ENCODE measurements around the gene SOD1. TPM values are rescaled to one million over a fixed set of nuclear protein-coding genes. Genes with fewer than 3 reads are reported as not detected.

Gene SOD1
- total and polyA plus RNA-seq, 7 donors, result 169 to 648 (median 279) TPM

GRCh38 chr21:31675318-31675717, 15.8 kb downstream of the SOD1 start:
- Histone ChIP-seq H3K27me3 (no peaks in the 10 kb centered on the region), H3K36me3 (peaks cover 0 to 33% (median 9%) of the 10 kb centered on the region in 4 donors), H3K9me3 (no peaks in the 10 kb centered on the region), H3K4me3 (no peak overlapping the region), H3K27ac (no peak overlapping the region), H3K4me1 (peaks cover 0 to 1% (median 0%) of the 10 kb centered on the region in 4 donors)
- 92 to 94% methylated on average over 7 of the region's 7 CpGs for WGBS, 2 donors
- no peak for DNase-seq
- intact Hi-C loops (cut with DNase I), result no loop called here
- TF ChIP-seq POLR2AphosphoS5 (IDR thresholded peaks at IDR 0.05) (no peak), POLR2A (IDR thresholded peaks at IDR 0.05) (no peak), EP300 (IDR thresholded peaks at IDR 0.05) (no peak)
- TF ChIP-seq, protein P1, sequence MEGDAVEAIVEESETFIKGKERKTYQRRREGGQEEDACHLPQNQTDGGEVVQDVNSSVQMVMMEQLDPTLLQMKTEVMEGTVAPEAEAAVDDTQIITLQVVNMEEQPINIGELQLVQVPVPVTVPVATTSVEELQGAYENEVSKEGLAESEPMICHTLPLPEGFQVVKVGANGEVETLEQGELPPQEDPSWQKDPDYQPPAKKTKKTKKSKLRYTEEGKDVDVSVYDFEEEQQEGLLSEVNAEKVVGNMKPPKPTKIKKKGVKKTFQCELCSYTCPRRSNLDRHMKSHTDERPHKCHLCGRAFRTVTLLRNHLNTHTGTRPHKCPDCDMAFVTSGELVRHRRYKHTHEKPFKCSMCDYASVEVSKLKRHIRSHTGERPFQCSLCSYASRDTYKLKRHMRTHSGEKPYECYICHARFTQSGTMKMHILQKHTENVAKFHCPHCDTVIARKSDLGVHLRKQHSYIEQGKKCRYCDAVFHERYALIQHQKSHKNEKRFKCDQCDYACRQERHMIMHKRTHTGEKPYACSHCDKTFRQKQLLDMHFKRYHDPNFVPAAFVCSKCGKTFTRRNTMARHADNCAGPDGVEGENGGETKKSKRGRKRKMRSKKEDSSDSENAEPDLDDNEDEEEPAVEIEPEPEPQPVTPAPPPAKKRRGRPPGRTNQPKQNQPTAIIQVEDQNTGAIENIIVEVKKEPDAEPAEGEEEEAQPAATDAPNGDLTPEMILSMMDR (IDR thresholded peaks at IDR 0.05), result no peak

- TF ChIP-seq EP300 (IDR thresholded peaks at IDR 0.05) (no peak), POLR2AphosphoS5 (IDR thresholded peaks at IDR 0.05) (no peak), POLR2A (IDR thresholded peaks at IDR 0.05) (no peak)
- TF ChIP-seq, protein P1 (IDR thresholded peaks at IDR 0.05), result no peak
- Histone ChIP-seq H3K9me3 (no peaks in the 10 kb centered on the region), H3K4me1 (no peaks in the 10 kb centered on the region), H3K27me3 (no peaks in the 10 kb centered on the region), H3K36me3 (peaks cover 0 to 29% (median 9%) of the 10 kb centered on the region in 4 donors), H3K27ac (no peak overlapping the region), H3K4me3 (no peak overlapping the region)
- intact Hi-C loops (cut with DNase I), result no loop called here
- 89 to 94% methylated on average over 2 of the region's 2 CpGs for WGBS, 2 donors
- DNase-seq, result no peak
These were observed 16.5 kb downstream of the SOD1 start for GRCh38 chr21:31675960-31676359.

- TF ChIP-seq, protein P1 (IDR thresholded peaks at IDR 0.05), result no peak
- TF ChIP-seq EP300 (IDR thresholded peaks at IDR 0.05), result no peak
- TF ChIP-seq POLR2AphosphoS5 (IDR thresholded peaks at IDR 0.05), result no peak
- no peak for TF ChIP-seq POLR2A (IDR thresholded peaks at IDR 0.05)
- Histone ChIP-seq H3K4me3 (no peak overlapping the region), H3K27me3 (no peaks in the 10 kb centered on the region), H3K36me3 (peaks cover 0 to 21% (median under 1%) of the 10 kb centered on the region in 4 donors), H3K27ac (no peak overlapping the region), H3K9me3 (no peaks in the 10 kb centered on the region), H3K4me1 (no peaks in the 10 kb centered on the region)
- no peak for DNase-seq
- WGBS, 2 donors, result 95 to 97% methylated on average over 3 of the region's 3 CpGs
- intact Hi-C loops (cut with DNase I), result no loop called here
These were observed 17.6 kb downstream of the SOD1 start for GRCh38 chr21:31677047-31677446.

DNA sequence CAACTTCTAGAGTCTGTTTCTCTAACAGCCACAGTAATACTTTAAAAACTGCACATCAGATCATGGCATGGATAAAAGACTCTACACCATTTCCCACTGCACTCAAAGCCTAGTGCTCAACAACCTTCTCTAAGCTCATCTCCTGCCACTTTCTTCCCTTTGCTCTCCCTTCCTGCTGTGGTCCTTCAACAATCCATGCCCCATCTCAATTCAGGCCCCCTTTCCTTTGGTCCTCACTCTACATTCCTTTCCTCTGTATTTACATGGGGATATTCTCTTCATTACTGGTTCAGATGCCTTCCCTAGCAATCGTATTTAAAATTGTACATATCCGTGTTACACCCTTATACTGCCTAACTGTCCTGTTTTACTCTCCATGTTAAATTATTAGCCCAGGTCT, 19.0 kb downstream of the SOD1 start:
- 90 to 94% methylated on average over 2 of the region's 2 CpGs for WGBS, 2 donors
- TF ChIP-seq POLR2AphosphoS5 (IDR thresholded peaks at IDR 0.05), result no peak
- TF ChIP-seq, protein P1 (IDR thresholded peaks at IDR 0.05), result no peak
- no peak for TF ChIP-seq POLR2A (IDR thresholded peaks at IDR 0.05)
- no peak for TF ChIP-seq EP300 (IDR thresholded peaks at IDR 0.05)
- Histone ChIP-seq H3K27ac (no peak overlapping the region), H3K4me1 (no peaks in the 10 kb centered on the region), H3K36me3 (peaks cover 0 to 33% (median 4%) of the 10 kb centered on the region in 4 donors), H3K9me3 (no peaks in the 10 kb centered on the region), H3K27me3 (no peaks in the 10 kb centered on the region), H3K4me3 (no peak overlapping the region)
- intact Hi-C loops (cut with DNase I), result no loop called here
- DNase-seq, result no peak

GRCh38 chr21:31682620-31683019, 23.1 kb downstream of the SOD1 start:
- Histone ChIP-seq H3K4me3 (no peak overlapping the region), H3K27me3 (no peaks in the 10 kb centered on the region), H3K4me1 (no peaks in the 10 kb centered on the region), H3K9me3 (no peaks in the 10 kb centered on the region), H3K36me3 (peaks cover 17 to 72% (median 28%) of the 10 kb centered on the region in 4 donors), H3K27ac (no peak overlapping the region)
- intact Hi-C loops (cut with DNase I), result no loop called here
- DNase-seq, result no peak
- TF ChIP-seq EP300 (IDR thresholded peaks at IDR 0.05) (no peak), POLR2A (IDR thresholded peaks at IDR 0.05) (no peak), POLR2AphosphoS5 (IDR thresholded peaks at IDR 0.05) (no peak)
- TF ChIP-seq, protein P1 (IDR thresholded peaks at IDR 0.05), result no peak
